HCT116 (cell line): ENCODE data around the gene VSTM1. TPM values are rescaled to one million over a fixed set of nuclear protein-coding genes. Genes with fewer than 3 reads are reported as not detected.
A peak's percentile ranks its signal among the peaks of the same experiment; 100 is the strongest.
"Not testable (repeated sequence)": the region's sequence is repeated elsewhere in the genome, so short reads cannot be mapped to it uniquely, and the experiment has no call there.

Experiments
- ATAC-seq: fragments of 200-7000 bp; cut with Tn5 transposase; 2 replicates; pipeline ENCODE4 v1.9.1; 2020; ENCODE audit warnings: mild to moderate bottlenecking, moderate library complexity
- BruUV-seq: library from RNA; stranded (reverse); fragments of 400-500 nt; replicated peaks from 2 replicates; lab custom pipeline; 2021; lab: Mats Ljungman, UMichigan
- CTCF ChIA-PET: fragments of 300-600 bp; sonication (Branson Sonifier 250); formaldehyde crosslinking; loops from one replicate; lab custom pipeline; 2021; ENCODE audit warnings: antibody characterized with exemption; lab: Charles Lee
- POLR2A ChIA-PET: fragments of 300-600, 350-600 bp; sonication (Branson Sonifier 250); formaldehyde crosslinking; loops from one replicate; lab custom pipeline; 2021; ENCODE audit warnings: antibody characterized with exemption; lab: Charles Lee
- RAD21 ChIA-PET, 2 experiments: fragments of 300-600 bp; sonication (Branson Sonifier 250); formaldehyde crosslinking; loops; one replicate each; lab custom pipeline; 2023; ENCODE audit warnings: low total read pairs in 2 of 2; ENCODE audit not compliant: uncharacterized antibody in 2 of 2, unreplicated experiment in 2 of 2, low non-redundant PET in 1 of 2; lab: Charles Lee
- DNase-seq: peaks from one replicate; pipeline ENCODE4 v3.0.0-alpha.2; 2010; ENCODE audit warnings: low read depth, low spot score
- H2AFZ ChIP-seq: fragments of 200-600 bp; shearing (Covaris generic), sonication (generic); 2 replicates; pipeline ENCODE4 v1.6.1; 2017; ENCODE audit warnings: low read depth, mixed run types, mixed read lengths, antibody characterized with exemption, low read length; ENCODE audit not compliant: poor library complexity, severe bottlenecking
- H3K27ac ChIP-seq: 2 replicates; pipeline ENCODE4 v1.5.1; 2012; ENCODE audit warnings: low read depth, low read length
- H3K27me3 ChIP-seq: fragments of 200-600 bp; sonication (generic); 2 replicates; pipeline ENCODE4 v1.6.1; 2016; ENCODE audit warnings: mixed run types, low read length, mixed read lengths; ENCODE audit not compliant: insufficient read depth
- H3K36me3 ChIP-seq, 2 experiments: fragments of 200-500 bp in 1 of 2; fragments of 200-600 bp in 1 of 2; sonication (Bioruptor generic) in 1 of 2; sonication (generic) in 1 of 2; 2 replicates each; pipeline versions ENCODE4 v1.5.1 to v1.6.1; 2014 to 2016; ENCODE audit warnings: low read length in 2 of 2, inconsistent platforms in 1 of 2, mixed read lengths in 1 of 2, mixed run types in 1 of 2; ENCODE audit not compliant: insufficient read depth in 2 of 2, control insufficient read depth in 1 of 2
- H3K4me1 ChIP-seq, 2 experiments: fragments of 200-600 bp in 1 of 2; sonication (generic) in 1 of 2; 2 replicates each; pipeline versions ENCODE4 v1.5.1 to v1.6.1; 2012 to 2017; ENCODE audit warnings: low read length in 2 of 2, inconsistent platforms in 1 of 2, mild to moderate bottlenecking in 1 of 2, mixed read lengths in 1 of 2, mixed run types in 1 of 2, moderate library complexity in 1 of 2; ENCODE audit not compliant: insufficient read depth in 2 of 2, control insufficient read depth in 1 of 2
- H3K4me2 ChIP-seq: fragments of 200-600 bp; sonication (generic); 2 replicates; pipeline ENCODE4 v1.6.1; 2017; ENCODE audit warnings: mixed run types, low read length, mixed read lengths
- H3K4me3 ChIP-seq, 2 experiments: fragments of 200-600 bp in 1 of 2; sonication (generic) in 1 of 2; replicated peaks in 1 of 2; 2 replicates each; pipeline ENCODE4 v1.5.1; 2011 to 2016; ENCODE audit warnings: low read length in 2 of 2, control low read depth in 1 of 2, low read depth in 1 of 2, mild to moderate bottlenecking in 1 of 2, mixed read lengths in 1 of 2, mixed run types in 1 of 2
- H3K79me2 ChIP-seq: fragments of 200-600 bp; sonication (generic); 2 replicates; pipeline ENCODE4 v1.6.1; 2017; ENCODE audit warnings: mild to moderate bottlenecking, mixed run types, low read length, moderate library complexity, mixed read lengths; ENCODE audit not compliant: insufficient read depth
- H3K9ac ChIP-seq: fragments of 200-600 bp; sonication (generic); 2 replicates; pipeline ENCODE4 v1.6.1; 2016; ENCODE audit warnings: low read length, mixed read lengths
- H3K9me2 ChIP-seq: fragments of 200-600 bp; sonication (generic), shearing (Covaris generic); 2 replicates; pipeline ENCODE4 v1.6.1; 2017; ENCODE audit warnings: mixed run types, mild to moderate bottlenecking, moderate library complexity; ENCODE audit not compliant: insufficient read depth
- H3K9me3 ChIP-seq, 2 experiments: fragments of 200-500 bp in 1 of 2; fragments of 200-600 bp in 1 of 2; sonication (Bioruptor generic) in 1 of 2; sonication (generic) in 1 of 2; 2 replicates each; pipeline ENCODE4 v1.6.1; 2014 to 2017; ENCODE audit warnings: low read length in 2 of 2, mixed read lengths in 2 of 2, inconsistent platforms in 1 of 2, low read depth in 1 of 2, mild to moderate bottlenecking in 1 of 2, mixed run types in 1 of 2, moderate library complexity in 1 of 2; ENCODE audit not compliant: control insufficient read depth in 1 of 2, insufficient read depth in 1 of 2
- H4K20me1 ChIP-seq: fragments of 200-600 bp; sonication (generic), shearing (Covaris generic); 2 replicates; pipeline ENCODE4 v1.6.1; 2017; ENCODE audit warnings: mixed run types, mild to moderate bottlenecking, moderate library complexity; ENCODE audit not compliant: insufficient read depth
- CBX3 ChIP-seq: IDR thresholded peaks from 2 replicates; pipeline ENCODE4 v1.6.1; 2012; ENCODE audit warnings: low read depth
- EZH2 ChIP-seq: fragments of 200-600 bp; sonication (generic); IDR thresholded peaks from 2 replicates; pipeline ENCODE4 v1.6.1; 2017; ENCODE audit warnings: antibody characterized with exemption, mixed run types
- EZH2phosphoT487 ChIP-seq: fragments of 200-600 bp; IDR thresholded peaks from 2 replicates; pipeline ENCODE4 v1.6.1; 2018; ENCODE audit warnings: antibody characterized with exemption, borderline replicate concordance
- MAX ChIP-seq: IDR thresholded peaks from 2 replicates; pipeline ENCODE4 v1.6.1; 2012
- POLR2AphosphoS5 ChIP-seq: IDR thresholded peaks from 2 replicates; pipeline ENCODE4 v1.6.1; 2011; ENCODE audit warnings: mild to moderate bottlenecking, low read depth, low read length, moderate library complexity
- SP1 ChIP-seq: IDR thresholded peaks from 2 replicates; pipeline ENCODE4 v1.6.1; 2012; ENCODE audit warnings: low read depth
- SRF ChIP-seq: IDR thresholded peaks from 2 replicates; pipeline ENCODE4 v1.6.1; 2012; ENCODE audit warnings: low read depth
- ZFX ChIP-seq: fragments of 450-650 bp; IDR thresholded peaks from 2 replicates; pipeline ENCODE4 v1.6.1; 2017
- intact Hi-C: fragments of 100-400 bp; cut with micrococcal nuclease; formaldehyde crosslinking; loops from 2 replicates; pipeline ENCODE4 v1.10.0; 2022
- total RNA-seq: library from RNA; stranded (reverse); gene quantifications from one replicate; pipeline ENCODE4 v1.2.1, GENCODE V29; 2021; ENCODE audit not compliant: unreplicated experiment
- TF ChIP-seq, protein P1 (sequence below), 3 experiments: fragments of 200-600 bp in 1 of 3; sonication (generic) in 1 of 3; IDR thresholded peaks in 2 of 3; conservative IDR thresholded peaks in 1 of 3; 2 replicates each; pipeline ENCODE4 v1.5.1; 2012 to 2017; ENCODE audit warnings: low read depth in 2 of 3, low read length in 2 of 3, antibody characterized with exemption in 1 of 3, borderline replicate concordance in 1 of 3, control low read depth in 1 of 3, mild to moderate bottlenecking in 1 of 3, mixed read lengths in 1 of 3, mixed run types in 1 of 3, moderate library complexity in 1 of 3; ENCODE audit not compliant: insufficient read depth in 1 of 3

Gene VSTM1
- total RNA-seq, 1 experiment from 2014 or later = not detected

DNA sequence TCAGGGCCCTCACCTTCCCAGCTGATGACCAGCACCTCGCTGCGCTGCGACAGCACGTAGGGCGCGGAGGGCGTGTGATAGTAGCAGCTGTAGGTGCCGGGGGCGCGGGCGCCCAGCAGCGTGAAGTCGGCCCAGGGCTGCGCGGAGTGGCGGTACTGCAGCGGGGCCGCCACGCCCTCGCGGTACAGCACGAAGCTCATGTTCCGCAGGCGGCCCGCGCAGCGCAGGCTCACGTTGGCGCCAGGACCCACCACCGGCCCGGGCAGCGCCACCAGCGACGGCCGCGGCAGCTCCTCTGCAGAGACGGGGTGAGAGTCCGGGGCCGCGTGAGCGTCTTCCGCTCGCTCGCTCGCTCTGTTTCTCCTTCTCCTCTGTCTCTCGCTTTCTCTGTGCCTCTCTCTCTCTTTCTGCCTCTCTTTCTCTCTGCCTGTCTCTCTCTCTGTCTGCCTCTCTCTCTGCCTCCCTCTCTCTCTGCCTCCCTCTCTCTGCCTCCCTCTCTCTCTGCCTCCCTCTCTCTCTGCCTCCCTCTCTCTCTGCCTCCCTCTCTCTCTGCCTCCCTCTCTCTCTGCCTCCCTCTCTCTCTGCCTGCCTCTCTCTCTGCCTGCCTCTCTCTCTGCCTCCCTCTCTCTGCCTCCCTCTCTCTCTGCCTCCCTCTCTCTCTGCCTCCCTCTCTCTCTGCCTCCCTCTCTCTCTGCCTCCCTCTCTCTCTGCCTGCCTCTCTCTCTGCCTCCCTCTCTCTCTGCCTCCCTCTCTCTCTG is 32.3 kb upstream of the VSTM1 start:
- Histone ChIP-seq H3K4me3 (peak overlapping the region; percentile 33 to 51), H2AFZ (peak overlapping the region; percentile 54), H3K4me1 (peaks cover 7 to 20% of the 10 kb centered on the region in 2 experiments; a peak in 3 of 4 replicates), H3K4me2 (peak overlapping the region; percentile 80), H3K27ac (peak overlapping the region; percentile 10; the same call in 1 of the 2 replicates), H3K9ac (peak overlapping the region; percentile 41)
- RAD21 ChIA-PET = interaction anchor here in 1 of 2 experiments (0.6 kb wide), 1 partner anchor 299 kb away, joined by 4 read pairs; no protein-coding TSS in a partner anchor
- intact Hi-C loops = loop anchor here (10.0 kb wide), 1 partner anchor 291 kb away; no protein-coding TSS in a partner anchor
- H4K20me1 ChIP-seq, H3K79me2 ChIP-seq, H3K27me3 ChIP-seq, H3K36me3 ChIP-seq, DNase-seq, BruUV-seq, H3K9me2 ChIP-seq, H3K9me3 ChIP-seq, CTCF ChIA-PET: not testable (repeated sequence)
- peak; percentile 79 for ATAC-seq
- TF ChIP-seq CBX3 = peak; percentile 15; the same call in 1 of the 2 replicates
- TF ChIP-seq MAX = peak; percentile 90
- TF ChIP-seq POLR2AphosphoS5 = 0 out of 2 replicates have a peak, but pooled peaks have one; percentile 22
- peak; percentile 61; the same call in 1 of the 2 replicates for TF ChIP-seq ZFX
- POLR2A ChIA-PET = interaction anchor here (1.5 kb wide), 1 partner anchor 19 kb away, joined by 4 read pairs; the partner anchor contains the start of genes PRPF31 and TFPT

GRCh38 chr19:54095136-54095858 is 31.6 kb upstream of the VSTM1 start:
- Histone ChIP-seq H3K27me3 (no peaks in the 10 kb centered on the region), H3K9me3 (no peaks in the 10 kb centered on the region), H4K20me1 (no peaks in the 10 kb centered on the region), H3K4me1 (peaks cover 7 to 20% of the 10 kb centered on the region in 2 experiments; a peak in 3 of 4 replicates), H3K79me2 (no peaks in the 10 kb centered on the region), H3K4me3 (peak overlapping the region; percentile 33 to 51), H3K9me2 (no peaks in the 10 kb centered on the region), H3K4me2 (peak overlapping the region; percentile 80), H3K36me3 (no peaks in the 10 kb centered on the region), H3K9ac (peak overlapping the region; percentile 41; the same call in 1 of the 2 replicates), H3K27ac (peak overlapping the region; percentile 10; the same call in 1 of the 2 replicates), H2AFZ (peak overlapping the region; percentile 54)
- no peak for TF ChIP-seq EZH2phosphoT487
- no peak for TF ChIP-seq EZH2
- no peak for TF ChIP-seq SRF
- TF ChIP-seq SP1 = no peak
- TF ChIP-seq, protein P1, sequence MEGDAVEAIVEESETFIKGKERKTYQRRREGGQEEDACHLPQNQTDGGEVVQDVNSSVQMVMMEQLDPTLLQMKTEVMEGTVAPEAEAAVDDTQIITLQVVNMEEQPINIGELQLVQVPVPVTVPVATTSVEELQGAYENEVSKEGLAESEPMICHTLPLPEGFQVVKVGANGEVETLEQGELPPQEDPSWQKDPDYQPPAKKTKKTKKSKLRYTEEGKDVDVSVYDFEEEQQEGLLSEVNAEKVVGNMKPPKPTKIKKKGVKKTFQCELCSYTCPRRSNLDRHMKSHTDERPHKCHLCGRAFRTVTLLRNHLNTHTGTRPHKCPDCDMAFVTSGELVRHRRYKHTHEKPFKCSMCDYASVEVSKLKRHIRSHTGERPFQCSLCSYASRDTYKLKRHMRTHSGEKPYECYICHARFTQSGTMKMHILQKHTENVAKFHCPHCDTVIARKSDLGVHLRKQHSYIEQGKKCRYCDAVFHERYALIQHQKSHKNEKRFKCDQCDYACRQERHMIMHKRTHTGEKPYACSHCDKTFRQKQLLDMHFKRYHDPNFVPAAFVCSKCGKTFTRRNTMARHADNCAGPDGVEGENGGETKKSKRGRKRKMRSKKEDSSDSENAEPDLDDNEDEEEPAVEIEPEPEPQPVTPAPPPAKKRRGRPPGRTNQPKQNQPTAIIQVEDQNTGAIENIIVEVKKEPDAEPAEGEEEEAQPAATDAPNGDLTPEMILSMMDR (IDR thresholded peaks at IDR 0.05 in 2 of 3, conservative IDR thresholded peaks at IDR 0.05 in 1 of 3; ENCODE audit: borderline replicate concordance in 1 of 3, insufficient read depth in 1 of 3, low read depth in 2 of 3, low read length in 2 of 3) = no peak
- ATAC-seq (no peak; the same call in 1 of the 2 replicates), DNase-seq (no peak)
- intact Hi-C loops = loop anchor here (10.0 kb wide), 1 partner anchor 290 kb away; no protein-coding TSS in a partner anchor
- RAD21 ChIA-PET = interaction anchor here in 1 of 2 experiments (0.6 kb wide), 1 partner anchor 298 kb away, joined by 4 read pairs; no protein-coding TSS in a partner anchor
- POLR2A ChIA-PET = no interaction called here
- no TSS peak for BruUV-seq
- CTCF ChIA-PET = no interaction called here
